Ascending aorta (tissue), 2 donors: ENCODE measurements around the gene GNA12. TPM values are rescaled to one million over a fixed set of nuclear protein-coding genes. Genes with fewer than 3 reads are reported as not detected.
"Not testable (repeated sequence)": the region's sequence is repeated elsewhere in the genome, so short reads cannot be mapped to it uniquely, and the experiment has no call there.

Source experiments
- DNase-seq, 2 donors: peaks; one replicate each; pipeline ENCODE4 v3.0.0-alpha.2; 2019; ENCODE audit warnings: low spot score in 2 of 2
- H3K27ac ChIP-seq, 2 donors: fragments of 200-600 bp; sonication (generic); one replicate each; pipeline ENCODE4 v1.5.1; 2016 to 2017; ENCODE audit warnings: mild to moderate bottlenecking in 1 of 2
- H3K27me3 ChIP-seq: fragments of 200-600 bp; sonication (generic); one replicate; pipeline ENCODE4 v1.5.1; 2017
- H3K36me3 ChIP-seq, 2 donors: fragments of 200-600 bp; sonication (generic); one replicate each; pipeline ENCODE4 v1.5.1; 2016
- H3K4me1 ChIP-seq, 2 donors: fragments of 200-600 bp; sonication (generic); one replicate each; pipeline ENCODE4 v1.5.1; 2016 to 2017; ENCODE audit warnings: mild to moderate bottlenecking in 1 of 2
- H3K4me3 ChIP-seq, 2 donors: fragments of 200-600 bp; sonication (generic); one replicate each; pipeline ENCODE4 v1.5.1; 2016 to 2017; ENCODE audit warnings: mild to moderate bottlenecking in 1 of 2
- H3K9me3 ChIP-seq, 2 donors: fragments of 200-600 bp; sonication (generic); one replicate each; pipeline ENCODE4 v1.5.1; 2016
- intact Hi-C: fragments of 100-400 bp; cut with DNase I; formaldehyde crosslinking; loops from one replicate; pipeline ENCODE4 v1.15.1; 2023
- total RNA-seq: library from RNA; depleted of rRNA; stranded (reverse); fragments of >200 nt; gene quantifications from one replicate; pipeline ENCODE4 v1.1.0, GENCODE V29; 2016
- TF ChIP-seq, protein P1 (sequence below), 3 experiments: fragments of 200-600 bp in 2 of 3; fragments of 450-650 bp in 1 of 3; sonication (generic) in 2 of 3; IDR thresholded peaks; one replicate each; pipeline ENCODE4 v1.5.1; 2016 to 2019; ENCODE audit warnings: antibody characterized with exemption in 3 of 3, mild to moderate bottlenecking in 1 of 3, moderate library complexity in 1 of 3

GNA12 gene
- total RNA-seq, 1 donor from 2014 or later, result 61.0 TPM

DNA sequence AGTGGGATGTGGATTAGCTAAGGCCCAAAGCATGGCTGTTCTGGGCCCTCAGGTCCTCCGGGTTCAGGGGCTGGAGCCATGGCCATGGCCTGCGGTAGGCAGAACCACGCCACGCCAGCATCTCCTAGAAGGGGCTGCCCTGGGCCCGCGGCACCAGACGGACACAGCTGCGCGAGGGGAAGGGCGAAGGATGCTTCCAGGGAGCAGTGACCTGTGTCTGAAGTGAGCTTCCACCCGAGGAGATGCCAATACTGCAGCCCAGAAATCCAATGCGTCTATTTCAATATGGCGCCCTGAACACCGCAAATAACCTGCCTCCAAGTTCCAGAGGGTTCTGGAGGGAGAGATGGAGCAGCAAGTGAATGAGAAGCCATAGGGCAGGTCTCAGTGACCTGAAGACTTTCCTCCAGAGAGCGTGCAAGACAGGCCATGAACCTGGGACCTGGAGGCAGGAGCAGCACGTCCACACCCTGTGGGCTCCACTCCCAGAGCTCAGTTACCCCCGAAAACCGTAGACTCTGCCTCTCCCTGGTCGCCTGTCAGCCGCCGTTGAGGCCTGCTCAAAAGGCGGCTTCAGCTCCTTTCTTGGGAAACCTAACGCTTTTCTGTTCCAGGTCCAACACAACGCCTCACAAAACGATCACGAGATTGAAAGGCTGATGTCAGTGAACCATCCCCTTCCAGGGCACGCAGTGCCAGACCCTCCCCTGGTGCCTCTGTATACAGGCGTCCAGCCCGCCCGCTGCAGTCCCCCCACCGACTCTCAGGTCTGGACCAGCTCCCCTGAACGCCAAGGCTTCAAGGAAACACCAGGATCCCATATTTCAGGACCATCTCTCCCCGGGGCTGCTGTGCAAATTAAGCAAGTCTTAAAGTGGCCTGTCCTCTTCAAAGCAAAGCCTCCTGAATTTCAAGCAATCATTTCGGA is 118.7 kb downstream of the GNA12 start:
- TF ChIP-seq, protein P1, sequence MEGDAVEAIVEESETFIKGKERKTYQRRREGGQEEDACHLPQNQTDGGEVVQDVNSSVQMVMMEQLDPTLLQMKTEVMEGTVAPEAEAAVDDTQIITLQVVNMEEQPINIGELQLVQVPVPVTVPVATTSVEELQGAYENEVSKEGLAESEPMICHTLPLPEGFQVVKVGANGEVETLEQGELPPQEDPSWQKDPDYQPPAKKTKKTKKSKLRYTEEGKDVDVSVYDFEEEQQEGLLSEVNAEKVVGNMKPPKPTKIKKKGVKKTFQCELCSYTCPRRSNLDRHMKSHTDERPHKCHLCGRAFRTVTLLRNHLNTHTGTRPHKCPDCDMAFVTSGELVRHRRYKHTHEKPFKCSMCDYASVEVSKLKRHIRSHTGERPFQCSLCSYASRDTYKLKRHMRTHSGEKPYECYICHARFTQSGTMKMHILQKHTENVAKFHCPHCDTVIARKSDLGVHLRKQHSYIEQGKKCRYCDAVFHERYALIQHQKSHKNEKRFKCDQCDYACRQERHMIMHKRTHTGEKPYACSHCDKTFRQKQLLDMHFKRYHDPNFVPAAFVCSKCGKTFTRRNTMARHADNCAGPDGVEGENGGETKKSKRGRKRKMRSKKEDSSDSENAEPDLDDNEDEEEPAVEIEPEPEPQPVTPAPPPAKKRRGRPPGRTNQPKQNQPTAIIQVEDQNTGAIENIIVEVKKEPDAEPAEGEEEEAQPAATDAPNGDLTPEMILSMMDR (IDR thresholded peaks at IDR 0.05), result no peak
- no peak overlapping the region for H3K27ac ChIP-seq
- DNase-seq, result peak in 1 of 2 donors; percentile 51
- intact Hi-C loops, result no loop called here
- H3K4me1 ChIP-seq, result peaks cover 4 to 5% of the 10 kb centered on the region in 2 donors
- H3K27me3 ChIP-seq, result no peaks in the 10 kb centered on the region
- H3K4me3 ChIP-seq, result no peak overlapping the region
- H3K9me3 ChIP-seq, result no peaks in the 10 kb centered on the region
- H3K36me3 ChIP-seq, result peaks cover 21 to 46% of the 10 kb centered on the region in 2 donors

DNA sequence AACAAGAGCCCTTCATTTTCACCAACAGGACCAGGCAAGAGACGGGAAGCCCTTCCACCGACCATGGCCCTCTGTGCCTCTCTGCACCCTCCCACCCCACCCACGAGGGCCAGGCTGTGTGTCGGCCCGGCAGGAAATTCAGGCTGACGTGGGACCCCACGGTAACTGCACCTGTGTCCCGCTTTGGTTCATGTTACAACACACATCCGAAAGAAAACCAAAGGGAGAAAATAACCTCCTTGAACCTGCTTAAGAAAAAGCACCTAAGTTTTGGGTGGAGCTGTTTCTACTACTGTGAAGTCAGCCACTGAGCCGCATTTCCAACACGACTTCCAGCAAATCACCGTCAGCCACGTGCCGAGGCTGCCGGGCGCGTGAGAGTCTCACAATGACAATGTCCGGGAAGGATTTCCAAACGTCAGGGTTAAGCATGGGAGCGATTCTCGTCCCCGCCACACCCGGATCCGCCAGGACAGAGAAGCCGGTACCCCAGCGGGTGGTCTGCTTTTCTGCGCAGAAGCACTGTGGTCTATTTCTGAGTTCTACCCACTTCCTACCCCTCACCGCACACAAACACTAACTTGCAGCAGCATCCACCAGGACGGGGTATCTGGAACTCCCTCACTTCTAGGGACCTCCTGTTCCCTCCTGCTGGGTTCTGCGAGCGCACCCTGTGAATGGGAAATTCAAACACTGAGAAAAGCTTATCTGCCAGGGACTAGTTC is 119.5 kb downstream of the GNA12 start:
- Histone ChIP-seq H3K27me3 (no peaks in the 10 kb centered on the region), H3K9me3 (no peaks in the 10 kb centered on the region), H3K27ac (no peak overlapping the region), H3K4me3 (no peak overlapping the region), H3K36me3 (peaks cover 21 to 47% of the 10 kb centered on the region in 2 donors), H3K4me1 (peaks cover 1 to 4% of the 10 kb centered on the region in 2 donors)
- TF ChIP-seq, protein P1 (IDR thresholded peaks at IDR 0.05), result no peak
- DNase-seq, result peak in 1 of 2 donors; percentile 59
- intact Hi-C loops, result no loop called here

DNA sequence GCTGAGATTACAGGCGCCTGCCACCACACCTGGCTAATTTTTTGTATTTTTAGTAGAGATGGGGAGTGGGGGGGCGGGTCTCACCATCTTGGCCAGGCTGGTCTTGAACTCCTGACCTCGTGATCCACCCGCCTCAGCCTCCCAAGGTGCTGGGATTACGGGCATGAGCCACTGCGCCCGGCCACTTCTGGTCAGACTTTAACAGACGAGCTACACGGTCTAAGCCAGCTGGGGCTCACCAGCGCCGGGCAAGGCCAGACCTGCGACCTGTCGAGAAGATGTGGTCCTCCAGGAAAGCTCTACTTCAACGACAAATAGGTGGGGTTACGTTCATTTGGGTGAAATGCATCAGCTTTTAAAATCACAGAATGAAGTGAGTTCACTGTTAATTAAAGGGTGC is 120.1 kb downstream of the GNA12 start:
- DNase-seq, result peak in 1 of 2 donors; percentile 30
- H3K4me3 ChIP-seq, H3K4me1 ChIP-seq, intact Hi-C loops, H3K27me3 ChIP-seq, H3K9me3 ChIP-seq, H3K27ac ChIP-seq: not testable (repeated sequence)
- H3K36me3 ChIP-seq, result peaks cover 21 to 47% of the 10 kb centered on the region in 2 donors

DNA sequence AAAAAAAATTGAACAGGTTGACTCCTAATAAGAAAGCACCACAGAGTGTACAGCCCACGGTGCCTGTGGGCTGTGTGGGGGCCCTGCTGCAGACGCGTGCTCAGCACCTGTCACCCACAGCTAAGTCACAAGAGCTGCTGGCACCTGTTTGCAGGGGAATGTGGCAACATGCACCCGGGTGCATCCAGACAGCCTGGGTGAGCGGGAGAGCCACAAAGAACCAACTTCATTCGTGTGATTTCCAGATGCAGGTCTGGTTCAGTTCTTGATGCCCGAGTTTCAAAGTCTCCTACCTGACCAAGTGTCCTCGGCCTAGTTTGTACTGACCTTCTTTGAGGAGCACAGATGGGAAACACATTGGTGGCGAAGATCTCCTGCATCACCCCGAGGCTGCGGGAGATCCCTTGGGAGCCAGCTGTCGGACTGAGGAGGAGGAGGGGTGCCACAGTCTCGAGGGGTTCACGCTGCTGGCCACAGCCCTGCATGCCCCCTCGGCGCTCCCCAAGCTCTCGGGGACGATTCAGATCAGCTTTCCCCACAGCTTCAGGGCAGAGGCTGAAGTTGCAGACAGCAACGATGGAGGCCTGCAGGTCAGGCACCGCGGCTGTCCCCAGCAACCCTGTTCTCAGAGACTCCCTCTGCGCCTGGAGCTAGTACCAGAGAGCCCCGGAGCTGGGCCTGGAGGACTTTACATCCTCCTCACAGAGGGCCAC is 120.8 kb downstream of the GNA12 start:
- Histone ChIP-seq H3K27me3 (no peaks in the 10 kb centered on the region), H3K27ac (no peak overlapping the region), H3K9me3 (no peaks in the 10 kb centered on the region), H3K4me1 (no peaks in the 10 kb centered on the region), H3K36me3 (peaks cover 21 to 47% of the 10 kb centered on the region in 2 donors), H3K4me3 (no peak overlapping the region)
- intact Hi-C loops, result no loop called here
- peak in 1 of 2 donors; percentile 56 for DNase-seq
- TF ChIP-seq, protein P1 (IDR thresholded peaks at IDR 0.05), result no peak

DNA sequence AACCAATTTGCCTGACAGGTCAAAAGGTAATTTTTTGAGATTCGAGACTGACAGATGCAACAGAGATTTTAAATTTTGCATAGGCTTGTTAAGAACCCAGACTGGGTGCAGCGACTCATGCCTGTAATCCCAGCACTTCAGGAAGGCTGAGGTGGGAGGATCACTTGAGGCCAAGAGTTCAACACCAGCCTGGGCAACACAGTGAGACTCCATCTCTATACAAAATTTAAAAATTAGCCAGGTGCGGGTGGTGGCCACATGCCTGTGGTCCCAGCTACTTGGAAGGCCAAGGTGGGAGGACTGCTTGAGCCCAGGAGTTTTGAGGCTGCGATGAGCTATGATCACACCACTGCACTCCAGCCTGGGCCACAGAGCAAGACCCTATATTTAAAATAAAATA is 121.5 kb downstream of the GNA12 start:
- Histone ChIP-seq H3K27ac (no peak overlapping the region), H3K9me3 (no peaks in the 10 kb centered on the region), H3K36me3 (peaks cover 21 to 46% of the 10 kb centered on the region in 2 donors), H3K4me1 (peaks cover 0 to 3% of the 10 kb centered on the region in 2 donors), H3K27me3 (no peaks in the 10 kb centered on the region), H3K4me3 (no peak overlapping the region)
- intact Hi-C loops, result no loop called here
- peak in 1 of 2 donors; percentile 39 for DNase-seq
- TF ChIP-seq, protein P1 (IDR thresholded peaks at IDR 0.05), result no peak
